ENCODE results near the gene PDE3B. TPM values are rescaled to one million over a fixed set of nuclear protein-coding genes. Genes with fewer than 3 reads are reported as not detected.
"Not testable (repeated sequence)": the region's sequence is repeated elsewhere in the genome, so short reads cannot be mapped to it uniquely, and the experiment has no call there.

Gene PDE3B
- total RNA-seq, 1 experiment from 2014 or later, result 26.0 TPM

- Histone ChIP-seq H3K27ac (no peak overlapping the region), H3K27me3 (0 out of 2 replicates have a peak, but pooled peaks cover 2% of the 10 kb centered on the region), H3K4me1 (no peaks in the 10 kb centered on the region), H3K4me3 (no peak overlapping the region), H3K36me3 (0 out of 2 replicates have a peak, but pooled peaks cover 2% of the 10 kb centered on the region), H3K9me3 (replicated peaks) (no peaks in the 10 kb centered on the region; the same call in 1 of the 2 replicates)
- no peak for DNase-seq
Observed at GRCh38 chr11:14677146-14677545, 33.5 kb downstream of the PDE3B start.

GRCh38 chr11:14678350-14678749, 34.7 kb downstream of the PDE3B start:
- H3K27me3 ChIP-seq, result 0 out of 2 replicates have a peak, but pooled peaks cover 2% of the 10 kb centered on the region
- no peaks in the 10 kb centered on the region; the same call in 1 of the 2 replicates for H3K9me3 ChIP-seq (replicated peaks)
- no peak overlapping the region for H3K4me3 ChIP-seq
- 0 out of 2 replicates have a peak, but pooled peaks cover 2% of the 10 kb centered on the region for H3K36me3 ChIP-seq
- H3K4me1 ChIP-seq, result no peaks in the 10 kb centered on the region
- H3K27ac ChIP-seq, result no peak overlapping the region
- no peak for DNase-seq

- 0 out of 2 replicates have a peak, but pooled peaks cover 2% of the 10 kb centered on the region for H3K36me3 ChIP-seq
- H3K9me3 ChIP-seq (replicated peaks), result no peaks in the 10 kb centered on the region; the same call in 1 of the 2 replicates
- H3K4me3 ChIP-seq, result no peak overlapping the region
- no peaks in the 10 kb centered on the region for H3K4me1 ChIP-seq
- no peak for DNase-seq
- H3K27me3 ChIP-seq, result 0 out of 2 replicates have a peak, but pooled peaks cover 2% of the 10 kb centered on the region
- no peak overlapping the region for H3K27ac ChIP-seq
Observed at GRCh38 chr11:14679662-14680061, 36.1 kb downstream of the PDE3B start.

DNA sequence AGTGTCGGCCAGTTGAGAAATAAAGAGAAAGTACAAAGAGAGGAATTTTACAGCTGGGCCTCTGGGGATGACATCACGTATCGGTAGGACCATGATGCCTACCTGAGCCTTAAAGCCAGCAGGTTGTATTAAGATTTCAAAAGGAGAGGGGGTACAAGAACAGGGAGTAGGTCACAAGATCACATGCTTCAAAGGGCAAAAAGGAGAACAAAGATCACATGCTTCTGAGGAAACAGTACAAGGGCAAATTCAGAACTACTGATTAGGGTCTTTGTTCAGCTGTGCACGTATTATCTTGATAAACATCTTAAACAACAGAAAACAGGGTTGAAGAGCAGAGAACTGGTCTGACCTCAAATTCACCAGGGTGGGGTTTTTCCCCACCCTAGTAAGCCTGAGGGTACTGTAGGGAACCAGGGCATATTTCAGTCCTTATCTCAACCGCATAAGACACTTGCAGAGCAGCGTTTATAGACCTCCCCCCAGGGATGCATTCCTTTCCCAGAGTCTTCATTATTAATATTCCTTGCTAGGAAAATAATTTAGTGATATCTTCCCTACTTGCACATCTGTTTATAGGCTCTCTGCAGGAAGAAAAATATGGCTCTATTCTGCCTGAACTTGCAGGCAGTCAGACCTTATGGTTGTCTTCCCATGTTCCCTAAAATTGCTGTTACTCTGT, 40.8 kb downstream of the PDE3B start:
- not testable (repeated sequence) for H3K4me1 ChIP-seq; H3K27ac ChIP-seq; H3K9me3 ChIP-seq (replicated peaks); H3K4me3 ChIP-seq; DNase-seq; H3K36me3 ChIP-seq; H3K27me3 ChIP-seq

GRCh38 chr11:14687456-14687855, 43.9 kb downstream of the PDE3B start:
- Histone ChIP-seq H3K27ac (no peak overlapping the region), H3K36me3 (no peaks in the 10 kb centered on the region), H3K4me1 (no peaks in the 10 kb centered on the region), H3K27me3 (no peaks in the 10 kb centered on the region), H3K9me3 (replicated peaks) (no peaks in the 10 kb centered on the region; the same call in 1 of the 2 replicates), H3K4me3 (no peak overlapping the region)
- no peak for DNase-seq

GRCh38 chr11:14687943-14688627, 44.5 kb downstream of the PDE3B start:
- H3K4me1 ChIP-seq, result no peaks in the 10 kb centered on the region
- no peak overlapping the region for H3K27ac ChIP-seq
- no peaks in the 10 kb centered on the region; the same call in 1 of the 2 replicates for H3K9me3 ChIP-seq (replicated peaks)

DNA sequence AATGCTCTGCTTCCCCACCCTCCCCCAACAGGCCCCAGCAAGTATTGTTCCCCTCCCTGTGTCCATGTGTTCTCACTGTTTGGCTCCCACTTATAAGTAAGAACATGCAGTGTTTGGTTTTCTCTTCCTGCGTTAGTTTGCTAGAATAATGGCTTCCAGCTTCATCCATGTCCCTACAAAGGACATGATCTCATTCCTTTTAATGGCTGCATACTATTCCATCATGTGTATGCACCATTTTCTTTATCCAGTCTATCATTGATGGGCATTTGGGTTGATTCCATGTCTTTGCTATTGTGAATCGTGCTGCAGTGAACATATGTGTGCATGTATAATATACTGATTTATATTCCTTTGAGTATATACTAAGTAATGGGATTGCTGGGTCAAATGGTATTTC, 52.1 kb downstream of the PDE3B start:
- not testable (repeated sequence) for H3K27ac ChIP-seq; H3K4me1 ChIP-seq; H3K9me3 ChIP-seq (replicated peaks); H3K27me3 ChIP-seq; H3K4me3 ChIP-seq; DNase-seq; H3K36me3 ChIP-seq

More at GRCh38 chr11:14687943-14688627, 44.5 kb downstream of the PDE3B start:
- no peak for DNase-seq
- Histone ChIP-seq H3K27me3 (no peaks in the 10 kb centered on the region), H3K36me3 (no peaks in the 10 kb centered on the region), H3K4me3 (no peak overlapping the region)

DNA sequence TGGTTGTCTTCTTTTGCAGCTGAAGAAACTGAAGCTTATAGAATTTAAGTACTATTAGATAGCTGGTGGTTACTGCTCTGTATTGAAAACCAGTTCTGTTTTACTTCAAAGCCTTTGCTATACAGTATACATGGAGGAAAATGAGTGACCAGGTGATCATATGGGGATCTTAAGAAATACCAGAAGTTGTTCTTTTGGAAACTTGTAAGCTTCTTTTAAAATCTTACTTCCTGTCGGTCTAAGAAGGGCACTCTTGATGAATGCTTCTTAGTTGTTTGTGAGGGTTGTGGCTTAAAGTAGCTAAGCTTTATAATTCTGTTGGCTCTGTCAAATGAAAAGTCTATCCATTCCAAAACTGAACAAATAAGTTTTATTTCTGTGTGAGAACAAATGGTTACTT, 55.2 kb downstream of the PDE3B start:
- H3K4me1 ChIP-seq, result no peaks in the 10 kb centered on the region
- H3K36me3 ChIP-seq, result no peaks in the 10 kb centered on the region
- no peak overlapping the region for H3K4me3 ChIP-seq
- H3K27ac ChIP-seq, result no peak overlapping the region
- no peaks in the 10 kb centered on the region for H3K27me3 ChIP-seq
- no peak for DNase-seq
- no peaks in the 10 kb centered on the region for H3K9me3 ChIP-seq (replicated peaks)

GRCh38 chr11:14700593-14700992, 57.0 kb downstream of the PDE3B start:
- Histone ChIP-seq H3K9me3 (replicated peaks) (peaks cover 3% of the 10 kb centered on the region; the same call in 1 of the 2 replicates), H3K4me3 (no peak overlapping the region), H3K27me3 (no peaks in the 10 kb centered on the region), H3K4me1 (no peaks in the 10 kb centered on the region), H3K27ac (no peak overlapping the region), H3K36me3 (no peaks in the 10 kb centered on the region)
- DNase-seq, result no peak

DNA sequence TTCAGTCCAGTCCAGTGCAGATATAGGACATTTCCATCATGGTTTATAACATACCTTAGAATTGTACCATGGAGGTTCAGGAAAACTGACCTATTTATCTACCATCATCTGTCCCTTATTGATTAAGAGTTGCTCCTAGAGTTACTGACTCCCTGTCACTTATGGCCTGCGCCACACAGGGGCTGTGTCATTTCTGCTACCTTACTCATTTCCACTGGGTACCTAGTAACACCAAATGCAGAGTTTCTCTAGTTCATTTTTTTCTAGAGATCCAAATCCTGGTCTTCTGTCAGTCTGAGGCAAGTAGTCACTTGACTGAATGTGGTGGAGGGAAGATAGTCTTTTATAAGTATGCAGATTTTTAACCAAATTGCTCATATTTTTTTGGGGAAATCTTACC, 59.2 kb downstream of the PDE3B start:
- H3K27me3 ChIP-seq, result no peaks in the 10 kb centered on the region
- DNase-seq, result no peak
- H3K4me3 ChIP-seq, result no peak overlapping the region
- H3K4me1 ChIP-seq, result no peaks in the 10 kb centered on the region
- no peak overlapping the region for H3K27ac ChIP-seq
- H3K36me3 ChIP-seq, result no peaks in the 10 kb centered on the region
- H3K9me3 ChIP-seq (replicated peaks), result peaks cover 3% of the 10 kb centered on the region; the same call in 1 of the 2 replicates

- Histone ChIP-seq H3K9me3 (replicated peaks) (peaks cover 3% of the 10 kb centered on the region; the same call in 1 of the 2 replicates), H3K4me3 (no peak overlapping the region), H3K36me3 (no peaks in the 10 kb centered on the region), H3K4me1 (no peaks in the 10 kb centered on the region), H3K27ac (no peak overlapping the region), H3K27me3 (no peaks in the 10 kb centered on the region)
- no peak for DNase-seq
Observed at GRCh38 chr11:14703731-14704130, 60.1 kb downstream of the PDE3B start.

GRCh38 chr11:14705067-14705466, 61.5 kb downstream of the PDE3B start:
- Histone ChIP-seq H3K4me3 (no peak overlapping the region), H3K27me3 (no peaks in the 10 kb centered on the region), H3K4me1 (no peaks in the 10 kb centered on the region), H3K27ac (no peak overlapping the region), H3K36me3 (no peaks in the 10 kb centered on the region), H3K9me3 (replicated peaks) (peaks cover 3% of the 10 kb centered on the region; the same call in 1 of the 2 replicates)
- DNase-seq, result no peak

GRCh38 chr11:14713496-14714244, 70.1 kb downstream of the PDE3B start:
- Histone ChIP-seq H3K36me3 (no peaks in the 10 kb centered on the region), H3K27ac (no peak overlapping the region), H3K27me3 (no peaks in the 10 kb centered on the region), H3K9me3 (replicated peaks) (no peaks in the 10 kb centered on the region; the same call in 1 of the 2 replicates), H3K4me3 (no peak overlapping the region), H3K4me1 (no peaks in the 10 kb centered on the region)
- DNase-seq, result no peak

DNA sequence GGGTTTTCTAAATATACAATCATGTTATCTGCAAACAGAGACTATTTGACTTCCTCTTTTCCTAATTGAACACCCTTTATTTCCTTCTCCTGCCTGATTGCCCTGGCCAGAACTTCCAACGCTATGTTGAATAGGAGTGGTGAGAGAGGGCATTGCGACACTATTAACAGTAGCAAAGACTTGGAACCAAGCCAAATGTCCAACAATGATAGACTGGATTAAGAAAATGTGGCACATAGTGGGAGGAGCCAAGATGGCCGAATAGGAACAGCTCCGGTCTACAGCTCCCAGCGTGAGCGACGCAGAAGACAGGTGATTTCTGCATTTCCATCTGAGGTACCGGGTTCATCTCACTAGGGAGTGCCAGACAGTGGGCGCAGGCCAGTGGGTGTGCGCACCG, 72.1 kb downstream of the PDE3B start:
- H3K27ac ChIP-seq; H3K9me3 ChIP-seq (replicated peaks); H3K4me3 ChIP-seq; DNase-seq; H3K36me3 ChIP-seq; H3K4me1 ChIP-seq; H3K27me3 ChIP-seq: not testable (repeated sequence)

GRCh38 chr11:14722496-14722895, 78.9 kb downstream of the PDE3B start:
- H3K9me3 ChIP-seq (replicated peaks), result no peaks in the 10 kb centered on the region
- H3K4me3 ChIP-seq, result no peak overlapping the region
- no peak for DNase-seq
- no peaks in the 10 kb centered on the region for H3K36me3 ChIP-seq
- H3K27ac ChIP-seq, result no peak overlapping the region
- H3K4me1 ChIP-seq, result no peaks in the 10 kb centered on the region
- H3K27me3 ChIP-seq, result no peaks in the 10 kb centered on the region
